Measurements from ENCODE around the gene SPEM3.

Gene SPEM3

DNA sequence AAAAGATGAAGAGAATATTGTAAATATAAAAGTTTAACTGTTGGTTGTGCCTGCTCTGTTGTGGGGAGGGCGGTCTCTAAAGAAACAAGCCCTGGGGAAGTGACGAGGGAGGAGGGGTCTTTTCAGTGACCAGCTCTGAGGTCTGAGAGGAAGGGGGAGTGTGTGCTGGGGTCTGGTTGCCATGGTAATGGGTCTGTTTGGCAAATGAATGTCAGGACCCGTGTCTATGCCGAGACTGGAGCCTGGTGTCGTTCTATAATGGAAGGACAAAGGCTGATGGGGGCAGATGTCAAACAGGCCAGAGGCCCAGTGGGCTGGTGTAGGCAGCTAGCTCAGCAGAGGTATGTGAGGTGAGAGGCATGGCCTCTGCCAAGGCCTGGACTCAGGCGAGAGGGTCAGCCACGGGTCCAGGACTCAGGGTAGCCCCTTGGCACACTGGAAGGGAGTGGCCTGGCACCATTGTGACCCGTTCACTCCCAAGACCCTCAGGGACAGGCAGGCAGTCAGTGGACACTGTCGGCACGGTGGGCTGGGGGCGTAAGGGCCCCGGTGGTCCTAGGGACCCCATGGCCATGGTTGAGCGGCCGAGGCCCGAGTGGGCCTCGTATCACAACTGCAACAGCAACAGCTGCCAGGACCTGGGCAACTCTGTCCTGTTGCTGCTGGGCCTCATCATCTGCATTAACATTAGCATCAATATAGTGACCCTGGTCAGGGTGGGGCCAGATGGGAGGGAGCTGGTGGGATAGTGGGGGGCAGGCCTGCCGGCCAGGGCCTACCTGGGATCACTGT is 8.6 kb upstream of the SPEM3 start, which contains the start of gene SPEM1:
Gene SPEM1 (plus strand): TSS at position 506 of the 792 bp plus-strand sequence. CDS start 61 bp downstream, at position 567.
- Histone ChIP-seq H3K9me3 (ENCODE audit: control insufficient read depth, low read length) (no peaks in the 10 kb centered on the region), H3K36me3 (ENCODE audit: control insufficient read depth, insufficient read depth, low read length) (no peaks in the 10 kb centered on the region), H3K4me1 (ENCODE audit: control insufficient read depth, insufficient read depth, low read length, poor library complexity, severe bottlenecking) (no peaks in the 10 kb centered on the region), H3K27ac (ENCODE audit: insufficient read depth, low read length, poor library complexity, severe bottlenecking) (no peak within 1 kb of the TSS), H3K27me3 (replicated peaks; ENCODE audit: control insufficient read depth, insufficient read depth, low read length, poor library complexity, severe bottlenecking) (no peaks in the 10 kb centered on the region), H3K4me3 (ENCODE audit: insufficient read depth, low read depth, low read length, poor library complexity, severe bottlenecking) (no peak within 1 kb of the TSS)
- no peak for DNase-seq

DNA sequence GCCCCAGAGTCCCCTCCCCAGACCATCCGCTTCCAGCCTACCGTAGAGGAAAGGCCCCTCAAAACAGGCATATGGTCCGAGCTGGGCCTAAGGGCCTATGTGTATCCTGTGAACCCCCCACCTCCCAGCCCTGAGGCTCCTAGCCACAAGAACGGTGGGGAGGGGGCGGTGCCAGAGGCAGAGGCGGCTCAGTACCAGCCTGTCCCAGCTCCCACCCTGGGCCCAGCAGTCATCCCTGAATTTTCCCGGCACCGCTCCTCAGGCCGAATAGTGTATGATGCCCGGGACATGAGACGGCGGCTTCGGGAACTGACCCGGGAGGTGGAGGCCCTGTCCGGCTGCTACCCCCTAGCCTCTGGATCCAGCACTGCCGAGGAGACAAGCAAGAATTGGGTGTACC is 7.5 kb upstream of the SPEM3 start:
- Histone ChIP-seq H3K27ac (ENCODE audit: insufficient read depth, low read length, poor library complexity, severe bottlenecking) (no peak overlapping the region), H3K4me1 (ENCODE audit: control insufficient read depth, insufficient read depth, low read length, poor library complexity, severe bottlenecking) (no peaks in the 10 kb centered on the region), H3K36me3 (ENCODE audit: control insufficient read depth, insufficient read depth, low read length) (no peaks in the 10 kb centered on the region), H3K4me3 (ENCODE audit: insufficient read depth, low read depth, low read length, poor library complexity, severe bottlenecking) (no peak overlapping the region), H3K27me3 (replicated peaks; ENCODE audit: control insufficient read depth, insufficient read depth, low read length, poor library complexity, severe bottlenecking) (no peaks in the 10 kb centered on the region), H3K9me3 (ENCODE audit: control insufficient read depth, low read length) (no peaks in the 10 kb centered on the region)
- no peak for DNase-seq

DNA sequence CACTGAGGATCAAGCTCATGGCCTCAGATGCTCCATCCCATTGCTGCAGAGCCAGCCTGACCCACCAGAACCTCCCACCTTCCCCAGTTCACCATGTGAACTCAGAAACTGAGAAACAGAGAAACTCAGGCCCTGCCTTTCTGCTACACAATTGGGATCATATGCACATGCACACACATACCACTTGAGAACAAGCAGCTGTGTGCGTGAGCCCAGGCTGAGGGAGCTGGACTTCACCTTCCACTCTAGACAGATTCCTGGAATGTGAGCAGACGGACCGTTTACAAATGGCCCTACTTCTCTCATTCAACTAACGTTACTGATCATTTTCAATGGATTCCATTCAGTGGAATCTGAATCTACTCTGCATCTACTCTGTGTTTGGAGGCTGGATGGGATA is 5.0 kb upstream of the SPEM3 start:
- no peaks in the 10 kb centered on the region for H3K9me3 ChIP-seq (ENCODE audit: control insufficient read depth, low read length)
- DNase-seq = no peak
- no peak overlapping the region for H3K27ac ChIP-seq (ENCODE audit: insufficient read depth, low read length, poor library complexity, severe bottlenecking)
- H3K4me1 ChIP-seq (ENCODE audit: control insufficient read depth, insufficient read depth, low read length, poor library complexity, severe bottlenecking) = no peaks in the 10 kb centered on the region
- no peaks in the 10 kb centered on the region for H3K36me3 ChIP-seq (ENCODE audit: control insufficient read depth, insufficient read depth, low read length)
- no peaks in the 10 kb centered on the region for H3K27me3 ChIP-seq (replicated peaks; ENCODE audit: control insufficient read depth, insufficient read depth, low read length, poor library complexity, severe bottlenecking)
- H3K4me3 ChIP-seq (ENCODE audit: insufficient read depth, low read depth, low read length, poor library complexity, severe bottlenecking) = no peak overlapping the region

DNA sequence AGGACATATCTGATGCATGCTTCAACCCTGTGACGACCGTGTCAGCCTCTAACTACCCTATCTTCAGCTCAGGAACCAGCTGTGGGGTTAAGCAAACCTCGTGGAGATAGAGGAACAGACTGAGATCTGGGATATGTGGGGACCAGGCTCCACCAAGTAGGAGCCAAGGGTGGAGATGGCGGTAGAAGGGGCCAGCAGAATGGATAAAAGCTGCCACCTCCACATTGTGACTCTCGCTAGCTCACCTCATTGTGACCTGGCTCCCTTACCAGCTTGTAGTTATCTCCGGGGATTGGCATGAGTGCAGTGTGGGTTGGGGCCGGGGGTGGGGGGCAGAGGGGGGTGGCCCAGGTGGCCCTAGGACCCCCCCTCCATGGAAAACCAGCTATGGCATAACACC is 3.3 kb upstream of the SPEM3 start, which contains the start of gene SPEM2:
Gene SPEM2 (plus strand): TSS at position 301 of the 400 bp plus-strand sequence. CDS start 73 bp downstream, at position 374.
- no peak for DNase-seq
- H3K9me3 ChIP-seq (ENCODE audit: control insufficient read depth, low read length) = no peaks in the 10 kb centered on the region
- H3K27ac ChIP-seq (ENCODE audit: insufficient read depth, low read length, poor library complexity, severe bottlenecking) = no peak within 1 kb of the TSS
- H3K4me3 ChIP-seq (ENCODE audit: insufficient read depth, low read depth, low read length, poor library complexity, severe bottlenecking) = no peak within 1 kb of the TSS
- H3K4me1 ChIP-seq (ENCODE audit: control insufficient read depth, insufficient read depth, low read length, poor library complexity, severe bottlenecking) = no peaks in the 10 kb centered on the region
- H3K36me3 ChIP-seq (ENCODE audit: control insufficient read depth, insufficient read depth, low read length) = no peaks in the 10 kb centered on the region
- H3K27me3 ChIP-seq (replicated peaks; ENCODE audit: control insufficient read depth, insufficient read depth, low read length, poor library complexity, severe bottlenecking) = no peaks in the 10 kb centered on the region

DNA sequence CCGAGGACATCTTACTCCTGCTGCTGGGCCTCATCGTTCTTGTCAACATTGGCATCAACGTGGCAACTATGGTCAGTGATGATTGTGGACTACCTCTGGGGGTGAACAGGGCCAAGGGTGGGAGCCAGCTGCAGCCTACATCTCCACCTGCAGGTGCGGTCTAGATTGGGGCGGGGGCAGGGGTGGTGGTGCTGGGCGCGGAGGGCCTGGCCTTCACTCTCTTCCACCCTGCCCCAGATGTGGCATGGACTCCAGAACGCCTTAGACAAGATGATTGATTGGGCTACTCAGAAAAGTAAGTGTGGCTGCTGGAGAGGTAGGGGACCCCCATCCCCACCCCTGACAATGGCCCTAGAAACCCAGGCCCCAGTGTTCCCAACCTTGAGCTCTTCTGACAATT is 2.9 kb upstream of the SPEM3 start:
- H3K36me3 ChIP-seq (ENCODE audit: control insufficient read depth, insufficient read depth, low read length) = no peaks in the 10 kb centered on the region
- H3K27ac ChIP-seq (ENCODE audit: insufficient read depth, low read length, poor library complexity, severe bottlenecking) = no peak overlapping the region

DNA sequence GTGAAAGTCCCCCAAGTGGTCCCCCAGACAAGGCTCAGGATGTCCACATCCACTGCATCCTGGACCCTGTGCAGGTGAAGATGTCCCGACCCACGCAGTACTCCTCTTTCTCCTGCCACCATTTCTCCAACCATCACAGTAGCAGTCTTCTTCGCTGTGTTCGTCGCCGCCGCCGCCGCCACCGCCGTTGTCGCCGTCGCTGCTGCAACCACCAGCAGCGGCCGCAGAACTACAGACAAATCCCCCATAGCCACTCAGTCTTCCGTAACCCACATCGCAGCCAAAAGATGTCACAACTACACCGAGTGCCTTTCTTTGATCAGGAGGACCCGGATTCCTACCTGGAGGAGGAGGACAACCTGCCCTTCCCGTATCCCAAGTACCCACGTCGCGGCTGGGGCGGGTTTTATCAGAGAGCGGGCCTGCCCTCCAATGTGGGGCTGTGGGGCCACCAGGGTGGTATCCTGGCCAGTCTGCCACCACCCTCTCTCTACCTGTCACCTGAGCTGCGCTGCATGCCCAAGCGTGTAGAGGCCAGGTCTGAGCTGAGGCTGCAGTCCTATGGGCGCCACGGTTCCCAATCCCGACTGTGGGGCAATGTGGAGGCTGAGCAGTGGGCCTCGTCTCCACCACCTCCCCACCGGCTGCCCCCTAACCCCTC is 2.3 kb upstream of the SPEM3 start:
- Histone ChIP-seq H3K4me1 (ENCODE audit: control insufficient read depth, insufficient read depth, low read length, poor library complexity, severe bottlenecking) (no peaks in the 10 kb centered on the region), H3K4me3 (ENCODE audit: insufficient read depth, low read depth, low read length, poor library complexity, severe bottlenecking) (no peak overlapping the region), H3K36me3 (ENCODE audit: control insufficient read depth, insufficient read depth, low read length) (no peaks in the 10 kb centered on the region), H3K9me3 (ENCODE audit: control insufficient read depth, low read length) (no peaks in the 10 kb centered on the region), H3K27ac (ENCODE audit: insufficient read depth, low read length, poor library complexity, severe bottlenecking) (no peak overlapping the region), H3K27me3 (replicated peaks; ENCODE audit: control insufficient read depth, insufficient read depth, low read length, poor library complexity, severe bottlenecking) (no peaks in the 10 kb centered on the region)
- no peak for DNase-seq

More for the DNA sequence above, 2.9 kb upstream of the SPEM3 start:
- no peaks in the 10 kb centered on the region for H3K9me3 ChIP-seq (ENCODE audit: control insufficient read depth, low read length)
- H3K4me1 ChIP-seq (ENCODE audit: control insufficient read depth, insufficient read depth, low read length, poor library complexity, severe bottlenecking) = no peaks in the 10 kb centered on the region
- no peak for DNase-seq
- no peak overlapping the region for H3K4me3 ChIP-seq (ENCODE audit: insufficient read depth, low read depth, low read length, poor library complexity, severe bottlenecking)
- H3K27me3 ChIP-seq (replicated peaks; ENCODE audit: control insufficient read depth, insufficient read depth, low read length, poor library complexity, severe bottlenecking) = no peaks in the 10 kb centered on the region

DNA sequence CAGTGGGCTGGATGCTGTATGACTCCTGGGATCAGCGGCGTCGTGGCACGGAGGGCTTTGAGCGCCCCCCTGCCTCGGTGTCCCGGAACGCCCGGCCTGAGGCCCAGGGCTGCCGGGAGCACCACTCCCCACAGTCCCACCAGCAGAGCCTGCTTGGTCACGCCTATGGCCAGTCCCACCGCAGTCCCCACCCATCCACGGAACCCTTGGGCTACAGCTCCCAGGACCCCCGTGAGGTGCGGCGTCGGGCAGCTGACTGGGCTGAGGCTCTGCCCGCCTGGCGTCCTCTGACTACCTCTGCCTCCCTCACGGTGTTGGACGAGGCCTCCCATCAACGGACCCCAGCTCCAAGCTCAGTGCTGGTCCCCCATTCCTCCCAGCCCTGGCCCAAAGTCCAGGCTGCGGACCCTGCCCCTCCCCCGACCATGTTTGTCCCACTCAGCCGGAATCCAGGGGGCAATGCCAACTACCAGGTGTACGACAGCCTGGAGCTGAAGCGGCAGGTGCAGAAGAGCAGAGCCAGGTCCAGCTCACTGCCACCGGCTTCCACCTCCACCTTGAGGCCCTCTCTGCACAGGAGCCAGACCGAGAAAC is 1.7 kb upstream of the SPEM3 start:
- H3K27ac ChIP-seq (ENCODE audit: insufficient read depth, low read length, poor library complexity, severe bottlenecking) = no peak overlapping the region
- no peaks in the 10 kb centered on the region for H3K27me3 ChIP-seq (replicated peaks; ENCODE audit: control insufficient read depth, insufficient read depth, low read length, poor library complexity, severe bottlenecking)
- no peaks in the 10 kb centered on the region for H3K4me1 ChIP-seq (ENCODE audit: control insufficient read depth, insufficient read depth, low read length, poor library complexity, severe bottlenecking)
- H3K9me3 ChIP-seq (ENCODE audit: control insufficient read depth, low read length) = no peaks in the 10 kb centered on the region
- H3K36me3 ChIP-seq (ENCODE audit: control insufficient read depth, insufficient read depth, low read length) = no peaks in the 10 kb centered on the region
- H3K4me3 ChIP-seq (ENCODE audit: insufficient read depth, low read depth, low read length, poor library complexity, severe bottlenecking) = no peak overlapping the region
- DNase-seq = no peak

DNA sequence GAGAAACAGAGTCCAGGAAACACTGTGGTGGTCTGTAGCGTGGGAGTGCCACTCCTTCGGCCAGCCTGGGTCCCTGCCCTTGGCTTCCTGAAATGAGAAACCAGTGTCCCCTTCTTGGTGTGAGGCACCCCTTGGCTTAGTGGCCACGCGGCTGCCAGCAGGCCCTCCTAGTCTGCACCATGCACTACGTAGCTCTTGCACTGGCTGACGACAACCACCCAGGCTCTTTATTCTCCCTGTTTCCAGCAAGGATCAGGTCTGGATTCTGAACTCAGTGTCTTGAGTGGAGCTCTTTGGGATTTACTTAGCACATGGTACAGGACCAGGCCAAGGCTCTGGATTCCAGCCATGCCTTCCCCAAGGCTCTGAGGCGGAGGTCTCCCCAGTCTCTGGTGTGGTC is 1.1 kb upstream of the SPEM3 start:
- DNase-seq = no peak
- H3K36me3 ChIP-seq (ENCODE audit: control insufficient read depth, insufficient read depth, low read length) = no peaks in the 10 kb centered on the region
- H3K4me1 ChIP-seq (ENCODE audit: control insufficient read depth, insufficient read depth, low read length, poor library complexity, severe bottlenecking) = no peaks in the 10 kb centered on the region
- H3K27ac ChIP-seq (ENCODE audit: insufficient read depth, low read length, poor library complexity, severe bottlenecking) = no peak overlapping the region
- no peaks in the 10 kb centered on the region for H3K27me3 ChIP-seq (replicated peaks; ENCODE audit: control insufficient read depth, insufficient read depth, low read length, poor library complexity, severe bottlenecking)
- H3K4me3 ChIP-seq (ENCODE audit: insufficient read depth, low read depth, low read length, poor library complexity, severe bottlenecking) = no peak overlapping the region
- H3K9me3 ChIP-seq (ENCODE audit: control insufficient read depth, low read length) = no peaks in the 10 kb centered on the region

DNA sequence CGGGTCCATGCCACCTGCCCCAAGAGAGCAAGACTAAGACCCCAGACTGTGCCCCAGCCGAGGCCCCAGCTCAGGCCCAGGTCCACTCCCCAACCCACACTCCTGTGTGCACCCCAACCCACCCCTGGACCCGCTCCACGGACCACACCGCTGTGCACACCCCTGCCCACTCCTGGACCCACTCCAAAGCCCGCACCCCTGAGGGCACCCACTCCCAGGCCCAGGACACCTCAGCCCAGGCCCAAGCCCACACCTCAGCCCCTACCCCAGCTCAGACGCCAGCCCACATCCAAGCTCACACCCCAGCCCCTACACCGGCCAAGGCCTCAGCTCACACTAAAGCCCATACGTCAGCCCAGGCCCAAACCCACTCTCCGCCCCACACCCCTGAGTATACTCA is 1.1 kb downstream of the SPEM3 start:
- H3K27ac ChIP-seq (ENCODE audit: insufficient read depth, low read length, poor library complexity, severe bottlenecking) = no peak overlapping the region
- H3K4me3 ChIP-seq (ENCODE audit: insufficient read depth, low read depth, low read length, poor library complexity, severe bottlenecking) = no peak overlapping the region
- H3K4me1 ChIP-seq (ENCODE audit: control insufficient read depth, insufficient read depth, low read length, poor library complexity, severe bottlenecking) = no peaks in the 10 kb centered on the region
- no peaks in the 10 kb centered on the region for H3K9me3 ChIP-seq (ENCODE audit: control insufficient read depth, low read length)
- no peak for DNase-seq
- no peaks in the 10 kb centered on the region for H3K36me3 ChIP-seq (ENCODE audit: control insufficient read depth, insufficient read depth, low read length)
- no peaks in the 10 kb centered on the region for H3K27me3 ChIP-seq (replicated peaks; ENCODE audit: control insufficient read depth, insufficient read depth, low read length, poor library complexity, severe bottlenecking)

DNA sequence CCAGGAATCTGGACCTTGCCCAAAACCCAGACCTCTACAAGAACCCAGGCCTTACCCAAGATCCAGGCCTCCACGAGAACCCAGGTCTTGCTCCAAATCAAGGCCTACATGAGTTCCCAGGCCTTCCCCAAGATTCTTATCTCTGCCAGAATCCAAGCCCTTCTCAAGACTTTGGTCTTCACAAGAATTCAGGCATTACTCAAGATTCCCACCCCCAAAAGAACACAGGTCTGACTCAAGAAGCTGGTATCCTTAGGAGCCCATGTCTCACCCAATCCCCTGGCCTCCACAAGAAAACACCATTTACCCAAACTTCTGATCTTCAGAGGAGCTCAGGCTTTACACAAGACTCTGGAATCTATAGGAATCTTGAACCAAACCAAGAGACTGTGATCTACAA is 2.6 kb downstream of the SPEM3 start:
- peaks cover 10% of the 10 kb centered on the region for H3K4me1 ChIP-seq (ENCODE audit: control insufficient read depth, insufficient read depth, low read length, poor library complexity, severe bottlenecking)
- H3K36me3 ChIP-seq (ENCODE audit: control insufficient read depth, insufficient read depth, low read length) = no peaks in the 10 kb centered on the region
- H3K27ac ChIP-seq (ENCODE audit: insufficient read depth, low read length, poor library complexity, severe bottlenecking) = no peak overlapping the region
- H3K4me3 ChIP-seq (ENCODE audit: insufficient read depth, low read depth, low read length, poor library complexity, severe bottlenecking) = no peak overlapping the region
- no peaks in the 10 kb centered on the region for H3K27me3 ChIP-seq (replicated peaks; ENCODE audit: control insufficient read depth, insufficient read depth, low read length, poor library complexity, severe bottlenecking)
- DNase-seq = no peak
- H3K9me3 ChIP-seq (ENCODE audit: control insufficient read depth, low read length) = no peaks in the 10 kb centered on the region

Data from effector memory CD4-positive, alpha-beta T cell (primary cell).